HG02642 (cell line): ENCODE data around the gene LARGE1.
"Not testable (repeated sequence)": the region's sequence is repeated elsewhere in the genome, so short reads cannot be mapped to it uniquely, and the experiment has no call there.

Experiments used
- ATAC-seq: cut with Tn5 transposase; IDR thresholded peaks from one replicate; pipeline ENCODE4 v1.9.1; 2021; ENCODE audit warnings: mild to moderate bottlenecking; ENCODE audit not compliant: unreplicated experiment, poor library complexity

LARGE1 gene

DNA sequence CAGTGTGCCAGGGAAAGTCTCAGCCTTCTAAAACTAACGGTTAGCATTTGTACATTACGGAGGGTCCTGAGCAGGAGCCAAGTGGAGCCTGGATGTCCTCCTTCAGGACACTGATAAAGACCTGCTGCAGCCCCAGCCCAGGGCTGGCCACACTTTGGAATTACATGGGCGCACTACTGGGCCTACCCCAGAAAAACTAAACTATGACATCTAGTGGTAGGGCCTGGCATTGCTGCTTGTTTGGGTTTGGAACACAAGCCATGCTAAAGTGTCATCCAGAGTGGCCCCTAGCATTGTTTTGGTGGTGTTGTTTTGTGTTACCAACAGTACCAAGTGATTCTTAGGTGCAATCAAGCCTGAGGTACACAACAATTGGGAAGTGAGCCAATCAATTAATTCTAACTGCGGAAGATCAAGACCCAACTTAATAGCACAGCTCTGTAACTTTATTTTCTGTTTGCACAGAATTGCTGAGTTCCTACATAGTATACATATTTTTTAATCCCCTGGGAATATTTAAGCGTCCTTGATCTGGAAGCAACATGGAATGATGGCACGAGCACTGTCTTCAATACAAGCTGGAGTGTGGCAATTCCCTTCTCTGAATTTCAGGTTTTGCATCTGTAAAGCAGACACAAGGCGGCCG lies 340.7 kb downstream of the LARGE1 start:
- no peak for ATAC-seq

DNA sequence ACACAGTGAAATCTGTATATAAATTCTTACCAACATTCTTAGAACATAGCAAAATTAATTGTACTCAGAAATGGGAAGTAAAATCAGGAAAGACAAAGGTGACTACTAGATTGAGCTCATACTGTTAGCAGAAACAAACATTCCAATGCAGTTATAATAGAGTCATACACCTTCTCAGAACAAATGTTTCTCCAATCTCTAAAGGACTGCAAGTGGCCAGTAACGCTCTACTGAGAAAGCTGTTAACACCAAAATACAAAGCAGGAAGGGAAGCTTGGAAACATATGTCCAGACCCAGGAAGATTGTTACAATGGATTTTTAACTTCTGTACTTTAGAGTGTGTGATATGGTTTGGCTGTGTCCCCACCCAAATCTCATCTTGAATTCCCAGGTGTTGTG lies 341.5 kb downstream of the LARGE1 start:
- ATAC-seq = no peak

DNA sequence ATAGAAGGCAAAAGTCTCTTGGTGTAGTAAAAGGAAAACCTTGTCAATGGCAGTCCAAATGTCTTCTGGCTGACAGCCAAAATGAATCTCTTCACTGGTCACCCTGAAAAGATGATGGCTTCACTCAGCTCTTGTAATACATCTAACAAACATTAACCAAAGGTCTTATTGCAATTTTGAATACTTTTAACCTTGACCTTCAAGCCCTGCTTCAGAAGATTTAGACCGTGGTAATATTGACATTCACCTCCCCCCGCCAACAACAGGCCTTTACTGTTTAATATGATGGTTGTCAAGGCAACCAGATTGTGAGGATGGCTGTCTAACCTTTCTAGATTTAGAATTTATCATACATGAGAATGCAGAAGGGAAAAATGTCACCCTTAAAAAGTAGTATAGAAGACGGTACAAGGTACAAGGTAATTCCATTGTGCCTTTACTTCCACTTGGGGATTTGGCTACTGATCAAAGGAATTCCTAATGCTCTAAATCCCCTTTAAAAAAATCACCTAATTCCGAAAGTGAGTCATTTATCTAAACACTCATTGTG lies 342.3 kb downstream of the LARGE1 start:
- no peak for ATAC-seq

DNA sequence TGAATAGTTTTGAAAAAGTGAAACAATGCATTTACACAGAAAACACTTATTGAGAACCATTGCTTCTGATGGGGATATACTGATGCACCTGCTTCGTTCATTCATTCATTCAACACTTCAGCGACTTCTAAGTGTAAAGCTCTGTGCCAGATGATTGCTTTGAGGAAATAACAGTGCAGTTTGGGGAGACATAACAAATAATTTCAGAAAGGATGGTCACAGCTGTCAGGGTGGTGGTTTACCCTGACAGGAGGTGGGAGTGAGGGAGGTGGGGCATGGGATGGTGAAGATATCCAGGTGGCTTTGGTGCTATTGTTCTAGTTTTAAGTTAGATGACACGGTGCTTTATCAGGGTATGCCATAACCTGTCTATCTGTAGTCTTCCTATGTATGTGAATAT lies 344.1 kb downstream of the LARGE1 start:
- no peak for ATAC-seq

DNA sequence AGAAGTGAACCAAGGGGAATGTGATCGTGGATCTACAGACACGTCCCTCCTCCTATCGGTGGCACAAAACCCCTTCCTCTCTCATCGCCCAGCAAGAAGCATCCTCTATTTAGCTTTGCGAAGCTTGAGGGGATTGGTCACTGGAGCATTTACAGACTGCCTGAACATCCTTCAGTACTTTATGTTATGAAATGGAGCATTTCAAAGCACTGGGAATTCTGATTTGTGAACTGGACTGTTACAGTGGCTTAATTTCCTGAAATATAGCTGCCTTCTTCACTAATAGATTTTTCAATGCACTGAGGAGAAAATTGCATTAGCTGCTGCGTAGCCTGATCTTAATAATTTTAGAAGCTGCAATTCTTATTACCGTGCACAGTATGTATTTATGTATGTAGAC lies 344.5 kb downstream of the LARGE1 start:
- no peak for ATAC-seq

DNA sequence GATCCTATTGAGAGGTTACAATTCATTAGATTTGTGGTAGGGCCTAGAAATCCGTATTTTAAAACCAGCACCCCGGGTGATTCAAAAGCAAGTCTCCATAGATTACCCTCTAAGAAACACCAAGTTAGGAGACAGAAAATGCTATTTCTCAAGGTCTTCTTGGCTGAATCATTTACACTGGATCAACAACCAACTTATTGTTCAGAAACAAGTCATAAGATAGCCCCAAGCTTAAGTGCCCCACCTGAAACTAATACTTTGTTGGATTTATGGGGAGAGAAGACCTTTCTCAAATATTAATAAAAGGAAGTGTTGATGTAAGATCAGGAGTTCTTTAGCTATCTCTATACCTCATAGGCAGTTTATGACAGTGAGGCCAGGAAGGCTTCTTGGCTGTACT lies 345.2 kb downstream of the LARGE1 start:
- no peak for ATAC-seq

DNA sequence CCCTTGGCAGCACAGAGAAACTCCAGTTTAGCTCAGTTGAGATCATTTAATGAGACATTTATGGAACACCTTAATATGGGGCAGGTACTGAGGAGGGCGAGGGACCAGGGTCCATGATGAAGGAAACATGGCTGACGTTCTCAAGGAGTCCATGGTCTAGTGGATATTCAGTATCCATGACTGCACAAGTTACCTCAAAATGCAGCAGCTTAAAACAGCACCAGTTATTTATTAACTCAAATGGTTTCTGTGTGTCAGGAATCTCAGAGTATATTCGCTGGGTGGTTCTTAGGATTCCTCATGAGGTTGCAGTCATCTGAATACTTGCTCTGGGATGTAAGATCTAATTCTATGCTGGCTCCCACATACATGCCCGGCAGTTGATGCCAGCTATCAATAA lies 346.8 kb downstream of the LARGE1 start:
- ATAC-seq = no peak

DNA sequence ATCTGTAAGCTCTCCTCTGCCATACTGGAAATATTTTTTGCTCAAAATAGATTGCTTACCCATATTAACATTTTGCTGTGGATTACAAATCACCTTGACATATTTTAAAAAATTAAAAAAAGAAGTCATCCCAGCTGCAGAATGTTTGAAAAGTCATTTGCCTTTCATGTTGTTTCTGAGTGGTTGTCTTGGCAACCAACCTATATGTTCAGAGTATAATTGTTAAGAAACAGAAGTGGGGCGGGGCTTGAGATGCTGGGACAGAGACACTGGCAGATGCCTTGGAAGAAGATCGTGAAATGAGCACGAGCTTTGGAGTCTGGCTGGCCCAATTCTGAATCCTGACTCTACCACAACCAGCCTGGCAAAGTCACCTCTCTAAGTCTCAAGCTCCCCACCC lies 348.2 kb downstream of the LARGE1 start:
- ATAC-seq = no peak

DNA sequence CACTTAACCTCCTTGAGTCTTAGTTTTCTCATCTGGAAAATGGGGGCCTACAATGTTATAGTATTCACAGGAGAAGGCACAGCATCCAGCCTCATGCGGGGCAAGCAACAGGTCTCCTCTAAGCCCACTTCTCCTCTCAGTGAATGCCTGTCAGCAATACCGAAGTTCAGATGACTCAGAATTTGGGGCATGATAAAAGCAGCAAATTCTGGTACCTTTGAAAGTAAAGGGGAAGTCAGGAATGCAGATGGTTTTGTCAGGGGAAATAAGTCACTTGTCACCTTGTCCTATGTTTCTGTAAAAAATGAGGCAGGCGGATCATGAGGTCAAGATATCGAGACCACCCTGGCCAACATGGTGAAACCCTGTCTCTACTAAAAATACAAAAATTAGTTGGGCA lies 350.2 kb downstream of the LARGE1 start:
- no peak for ATAC-seq

DNA sequence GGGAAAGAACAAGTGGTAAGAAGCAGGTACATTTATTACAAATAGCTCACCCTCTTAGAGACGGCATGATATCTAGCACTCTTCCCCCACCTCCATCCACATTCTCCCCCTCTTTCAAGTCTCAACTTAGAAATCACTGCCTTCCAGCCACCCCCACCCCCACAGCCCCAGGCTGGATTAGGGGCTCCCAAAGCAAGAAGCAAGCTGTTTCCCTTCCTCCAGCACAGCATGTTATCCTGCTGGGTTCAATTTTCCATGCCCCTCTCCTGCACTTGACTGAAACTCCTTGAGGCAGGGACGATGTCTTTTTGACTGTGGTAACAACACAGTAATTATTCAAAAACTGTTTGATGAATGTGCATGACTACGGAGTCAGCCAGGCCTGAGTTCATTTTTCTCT lies 350.7 kb downstream of the LARGE1 start:
- ATAC-seq = no peak

DNA sequence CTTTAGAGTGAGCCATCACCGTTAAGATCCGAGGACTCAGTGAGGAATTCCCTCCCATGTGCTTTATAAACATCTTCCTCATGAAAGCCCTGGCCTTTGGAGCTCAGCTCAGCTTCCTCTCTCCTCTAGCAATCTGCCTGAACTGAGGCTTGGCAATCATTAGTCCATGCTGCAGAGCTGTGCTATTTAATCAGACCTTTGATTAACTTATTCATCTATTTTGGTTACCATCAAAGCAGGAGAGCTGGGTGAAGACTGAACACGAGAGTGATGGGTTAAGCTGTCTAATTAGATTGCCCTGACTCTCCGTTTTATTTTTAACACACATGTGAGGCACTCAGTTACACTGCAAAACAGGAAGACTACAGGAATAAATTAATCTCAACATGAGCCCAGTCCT lies 351.3 kb downstream of the LARGE1 start:
- ATAC-seq = no peak

DNA sequence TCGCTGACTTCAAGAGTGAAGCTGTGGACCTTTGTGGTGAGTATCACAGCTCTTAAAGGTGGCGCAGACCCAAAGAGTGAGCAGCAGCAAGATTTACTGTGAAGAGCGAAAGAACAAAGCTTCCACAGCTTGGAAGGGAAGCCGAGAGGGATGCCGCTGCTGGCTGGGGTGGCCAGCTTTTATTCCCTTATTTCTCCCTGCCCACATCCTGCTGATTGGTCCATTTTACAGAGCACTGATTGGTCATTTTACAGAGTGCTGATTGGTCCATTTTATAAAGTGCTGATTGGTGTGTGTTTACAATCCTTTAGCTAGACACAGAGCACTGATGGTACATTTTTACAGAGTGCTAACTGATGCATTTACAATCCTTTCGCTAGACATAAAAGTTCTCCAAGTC lies 353.8 kb downstream of the LARGE1 start:
- ATAC-seq = not testable (repeated sequence)

DNA sequence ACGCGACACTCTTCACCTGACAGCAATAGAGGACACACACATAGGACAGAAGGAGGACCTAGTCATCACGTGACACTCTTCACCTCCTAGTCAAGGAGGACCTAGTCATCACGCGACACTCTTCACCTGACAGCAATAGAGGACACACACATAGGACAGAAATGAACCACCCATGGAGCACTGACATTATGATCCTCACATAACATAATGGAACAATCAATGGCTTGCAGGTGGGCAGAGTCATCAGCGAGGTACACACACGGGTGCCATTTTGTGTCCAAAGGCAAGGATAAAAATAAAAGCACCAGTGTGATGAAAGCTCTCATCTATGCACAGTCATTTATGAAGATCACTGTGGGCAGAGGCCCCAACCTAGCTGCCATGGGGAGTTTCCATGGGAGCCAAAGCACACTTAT lies 354.7 kb downstream of the LARGE1 start:
- no peak for ATAC-seq

DNA sequence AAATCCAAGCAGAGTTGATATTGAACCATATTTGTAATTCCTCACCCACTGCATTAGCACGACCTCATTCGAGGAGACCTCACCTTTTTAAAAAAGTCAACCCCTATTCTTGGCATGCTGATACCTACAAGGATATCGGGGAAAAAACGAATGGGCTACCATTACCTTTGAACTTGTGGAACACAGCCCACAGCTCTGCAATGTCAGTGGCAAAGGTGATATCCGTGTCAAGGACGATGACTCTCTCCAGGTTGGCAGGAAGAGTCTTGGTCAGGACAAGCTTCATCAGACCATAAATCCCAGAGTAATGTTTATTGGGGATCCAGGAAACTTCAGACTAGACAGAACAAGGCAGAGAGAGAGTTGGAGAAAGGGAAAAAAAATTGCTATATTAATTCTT lies 355.6 kb downstream of the LARGE1 start:
- no peak for ATAC-seq

DNA sequence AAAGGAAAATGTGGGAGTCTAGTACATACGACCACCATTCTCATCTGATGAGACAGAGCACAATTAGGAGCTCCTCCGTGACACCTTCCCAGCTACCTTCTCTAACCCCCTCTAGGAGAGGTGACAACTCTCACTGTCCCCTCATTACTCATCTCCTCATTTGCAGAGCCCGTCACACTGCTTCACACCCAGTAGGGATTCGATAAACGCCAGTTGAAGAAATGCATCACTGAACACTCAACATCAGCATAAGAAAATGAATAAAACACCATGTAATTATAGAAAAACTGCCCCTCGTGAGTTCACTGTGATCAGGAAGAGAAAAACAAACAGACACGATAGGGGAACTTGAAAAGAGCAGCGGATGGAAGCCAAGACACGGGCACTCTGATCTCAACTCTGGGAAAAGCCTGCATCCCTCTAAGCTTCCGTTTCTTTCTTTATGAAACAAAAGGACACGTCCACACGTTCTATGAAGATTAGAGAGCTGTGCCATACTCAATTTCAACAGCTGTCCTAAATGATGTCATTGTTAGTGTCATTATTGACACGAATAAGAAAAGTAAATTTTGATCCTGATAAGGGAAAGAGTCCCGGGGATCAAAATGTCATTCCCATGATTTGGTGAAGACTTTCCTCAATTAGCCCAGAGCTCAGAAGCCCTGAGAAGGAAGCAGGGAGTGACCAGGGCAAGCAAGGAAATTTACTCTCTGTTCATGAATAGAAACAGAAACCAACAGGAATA lies 356.9 kb downstream of the LARGE1 start:
- no peak for ATAC-seq

DNA sequence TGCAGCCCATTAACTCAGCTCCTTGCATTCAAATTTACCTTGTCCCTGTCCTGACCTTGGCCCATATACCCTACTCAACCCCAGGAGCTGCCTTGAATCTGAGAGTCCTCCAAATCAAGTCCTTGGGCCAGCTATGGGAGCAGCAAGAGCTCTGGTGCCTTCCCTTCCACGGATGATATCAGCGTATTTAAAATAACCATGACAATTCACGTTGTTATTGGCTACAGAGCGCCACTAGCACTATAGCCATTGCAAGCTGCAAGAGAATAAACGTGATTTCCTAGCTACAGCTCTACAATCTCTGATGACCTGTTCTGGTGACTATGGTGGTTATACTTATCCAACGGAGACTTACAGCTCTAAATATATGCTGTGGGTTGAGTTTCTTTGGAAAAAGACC lies 357.8 kb downstream of the LARGE1 start:
- ATAC-seq = no peak

DNA sequence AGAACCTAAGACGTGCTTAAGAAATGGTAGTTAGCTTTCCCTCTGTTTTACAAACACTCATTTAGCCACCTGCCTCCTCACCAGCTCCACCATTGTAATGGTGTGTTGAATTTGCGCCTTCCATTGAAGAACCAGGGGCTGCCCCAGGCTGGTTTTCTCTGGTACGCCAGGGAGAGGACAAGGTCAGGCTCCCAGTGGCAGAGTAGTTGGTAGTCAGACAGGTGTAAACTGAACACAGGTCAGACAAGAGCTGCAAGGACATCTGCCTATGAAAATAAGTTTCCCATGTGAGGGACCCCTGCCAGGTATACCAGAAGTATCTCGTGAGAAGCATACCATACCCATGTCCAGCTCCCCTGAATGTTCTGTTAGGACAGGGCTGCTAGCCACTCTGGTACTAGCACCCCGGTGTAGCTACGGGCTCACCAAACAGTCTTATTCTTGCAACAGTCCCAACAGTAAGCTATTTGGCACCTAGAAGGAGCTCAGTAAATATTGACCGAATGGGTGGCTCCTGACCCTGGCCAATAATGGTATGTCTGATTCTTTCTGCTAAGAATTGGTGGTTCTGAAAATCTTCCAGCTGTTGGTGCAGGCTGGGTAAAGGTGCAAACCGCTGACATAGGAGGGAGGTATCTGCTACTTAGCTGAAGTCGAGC lies 359.0 kb downstream of the LARGE1 start:
- ATAC-seq = no peak

DNA sequence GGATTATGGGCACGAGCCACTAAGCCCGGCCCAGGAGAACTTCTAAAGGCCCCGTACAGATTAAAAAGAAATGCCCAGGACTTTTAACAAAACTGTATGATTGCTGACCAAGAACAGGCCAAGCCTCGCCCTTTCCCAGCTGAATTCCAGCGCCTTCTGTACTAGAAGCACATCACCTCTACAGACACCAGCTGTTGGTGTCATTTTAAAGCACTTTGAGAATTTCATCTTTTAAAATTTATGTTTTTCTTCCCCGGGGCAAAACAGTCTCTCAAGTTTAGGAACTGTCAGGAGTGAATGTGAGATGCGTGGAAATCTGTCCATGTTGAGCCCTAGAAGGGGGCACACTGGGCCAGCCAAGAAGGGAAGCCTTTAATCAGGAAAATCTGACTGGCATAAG lies 362.4 kb downstream of the LARGE1 start:
- no peak for ATAC-seq

DNA sequence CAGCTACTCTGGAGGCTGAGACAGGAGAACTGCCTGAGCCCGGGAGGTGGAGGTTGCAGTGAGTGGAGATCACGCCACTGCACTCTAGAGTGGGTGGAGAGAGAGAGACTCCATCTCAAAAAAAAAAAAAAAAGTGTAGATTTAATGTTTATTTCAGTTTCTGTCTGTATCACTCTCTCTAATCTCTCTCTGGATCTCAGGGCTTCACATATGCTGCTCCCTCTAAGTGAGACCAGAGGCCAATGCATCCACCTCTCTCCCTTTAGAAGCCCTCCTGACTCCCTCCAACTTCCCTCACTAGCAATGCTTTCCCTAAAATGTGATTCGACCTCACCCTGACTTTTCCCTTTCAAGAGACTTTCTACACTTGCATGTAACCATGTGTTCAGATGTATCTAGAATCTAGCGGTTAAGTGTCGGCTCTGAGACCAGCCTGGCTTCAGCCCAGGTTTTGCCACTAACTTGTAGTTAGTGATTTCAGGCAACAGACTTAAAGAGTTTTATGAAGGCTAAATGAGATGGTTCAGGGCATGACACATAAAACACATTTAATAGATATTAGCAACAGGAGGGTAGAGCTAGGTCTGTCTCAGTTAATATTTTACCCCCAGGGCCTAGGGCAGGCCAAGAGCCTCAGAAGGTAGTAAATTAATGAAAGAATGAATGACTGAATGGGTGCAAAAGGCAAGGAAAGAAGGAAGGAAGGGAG lies 364.3 kb downstream of the LARGE1 start:
- ATAC-seq = no peak

DNA sequence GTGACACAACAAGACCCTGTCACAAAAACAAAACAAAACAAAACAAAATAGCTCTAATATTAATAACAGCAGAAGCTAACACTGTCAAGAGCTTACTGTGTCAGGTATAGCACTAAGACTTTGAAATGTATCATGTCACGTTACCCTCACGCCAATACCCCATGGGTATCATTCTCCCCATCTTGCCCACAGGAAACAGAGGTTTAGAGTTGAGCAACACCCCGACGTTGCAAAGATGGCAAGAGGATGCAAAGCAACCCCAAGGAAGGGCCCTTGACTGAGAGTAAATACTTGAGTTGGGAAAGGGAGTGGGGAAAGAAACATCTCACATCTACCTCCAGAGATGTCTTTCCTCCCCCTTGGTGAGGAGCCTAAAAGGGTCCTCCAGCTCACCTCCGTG lies 366.8 kb downstream of the LARGE1 start:
- no peak for ATAC-seq

DNA sequence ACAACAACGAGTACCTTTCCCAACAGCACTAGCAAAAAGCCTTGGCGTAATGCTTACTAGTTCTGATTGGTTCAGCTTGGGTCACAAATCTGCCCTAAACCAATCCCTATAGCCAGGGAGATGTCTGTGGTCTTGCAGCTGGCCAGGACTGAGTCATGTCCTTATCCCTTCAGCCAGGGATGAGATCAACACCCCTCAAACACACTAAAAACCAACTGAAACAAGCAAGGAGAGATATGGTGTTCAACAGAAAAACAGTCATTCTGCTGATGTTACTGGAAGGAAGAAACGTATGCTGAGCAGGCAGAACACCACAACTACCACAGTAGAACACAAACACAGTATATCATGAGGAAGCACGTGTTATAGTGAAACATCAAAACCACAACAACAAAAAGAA lies 375.6 kb downstream of the LARGE1 start:
- ATAC-seq = no peak
